Measurements from ENCODE around the gene AP3D1.

Gene AP3D1

DNA sequence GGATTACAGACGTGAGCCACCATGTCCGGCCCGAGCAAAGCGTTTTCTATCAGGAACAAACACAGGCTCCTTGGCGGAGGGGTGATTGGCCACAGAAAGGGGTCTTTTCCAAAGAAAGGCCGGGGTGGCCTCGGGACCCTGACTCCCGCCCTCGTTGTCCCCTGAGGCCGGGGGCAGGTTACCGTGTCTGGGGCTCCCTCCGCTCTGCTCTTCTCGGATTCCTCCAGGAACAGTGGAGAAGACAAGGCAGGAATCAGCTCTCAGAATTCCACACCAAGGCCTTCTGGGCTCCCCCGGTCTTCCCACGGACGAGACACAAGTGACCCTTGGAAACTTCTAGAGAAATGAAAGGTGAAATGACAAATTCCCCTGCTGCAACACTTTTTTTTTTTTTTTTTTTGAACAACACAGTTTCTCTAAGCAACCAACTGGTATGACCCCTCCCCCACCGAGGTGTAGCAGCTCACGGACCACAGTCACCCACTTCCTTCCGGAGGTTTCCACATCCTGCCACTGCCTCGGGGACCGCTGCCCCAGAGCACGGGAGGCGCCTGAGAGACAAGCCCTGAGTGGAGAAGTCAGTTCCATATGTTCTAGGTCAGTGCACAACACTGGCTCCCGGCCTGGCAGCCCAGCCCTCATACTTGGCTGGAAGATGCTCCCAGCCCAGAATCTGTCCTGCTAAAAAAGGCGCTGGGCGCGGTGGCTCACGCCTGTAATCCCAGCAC is 66.2 kb downstream of the AP3D1 start:
- peak; percentile 87 for DNase-seq (ENCODE audit: low spot score)
- TF ChIP-seq, protein P1, sequence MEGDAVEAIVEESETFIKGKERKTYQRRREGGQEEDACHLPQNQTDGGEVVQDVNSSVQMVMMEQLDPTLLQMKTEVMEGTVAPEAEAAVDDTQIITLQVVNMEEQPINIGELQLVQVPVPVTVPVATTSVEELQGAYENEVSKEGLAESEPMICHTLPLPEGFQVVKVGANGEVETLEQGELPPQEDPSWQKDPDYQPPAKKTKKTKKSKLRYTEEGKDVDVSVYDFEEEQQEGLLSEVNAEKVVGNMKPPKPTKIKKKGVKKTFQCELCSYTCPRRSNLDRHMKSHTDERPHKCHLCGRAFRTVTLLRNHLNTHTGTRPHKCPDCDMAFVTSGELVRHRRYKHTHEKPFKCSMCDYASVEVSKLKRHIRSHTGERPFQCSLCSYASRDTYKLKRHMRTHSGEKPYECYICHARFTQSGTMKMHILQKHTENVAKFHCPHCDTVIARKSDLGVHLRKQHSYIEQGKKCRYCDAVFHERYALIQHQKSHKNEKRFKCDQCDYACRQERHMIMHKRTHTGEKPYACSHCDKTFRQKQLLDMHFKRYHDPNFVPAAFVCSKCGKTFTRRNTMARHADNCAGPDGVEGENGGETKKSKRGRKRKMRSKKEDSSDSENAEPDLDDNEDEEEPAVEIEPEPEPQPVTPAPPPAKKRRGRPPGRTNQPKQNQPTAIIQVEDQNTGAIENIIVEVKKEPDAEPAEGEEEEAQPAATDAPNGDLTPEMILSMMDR (IDR thresholded peaks at IDR 0.05; ENCODE audit: extremely low read depth, missing control alignments): no peak

DNA sequence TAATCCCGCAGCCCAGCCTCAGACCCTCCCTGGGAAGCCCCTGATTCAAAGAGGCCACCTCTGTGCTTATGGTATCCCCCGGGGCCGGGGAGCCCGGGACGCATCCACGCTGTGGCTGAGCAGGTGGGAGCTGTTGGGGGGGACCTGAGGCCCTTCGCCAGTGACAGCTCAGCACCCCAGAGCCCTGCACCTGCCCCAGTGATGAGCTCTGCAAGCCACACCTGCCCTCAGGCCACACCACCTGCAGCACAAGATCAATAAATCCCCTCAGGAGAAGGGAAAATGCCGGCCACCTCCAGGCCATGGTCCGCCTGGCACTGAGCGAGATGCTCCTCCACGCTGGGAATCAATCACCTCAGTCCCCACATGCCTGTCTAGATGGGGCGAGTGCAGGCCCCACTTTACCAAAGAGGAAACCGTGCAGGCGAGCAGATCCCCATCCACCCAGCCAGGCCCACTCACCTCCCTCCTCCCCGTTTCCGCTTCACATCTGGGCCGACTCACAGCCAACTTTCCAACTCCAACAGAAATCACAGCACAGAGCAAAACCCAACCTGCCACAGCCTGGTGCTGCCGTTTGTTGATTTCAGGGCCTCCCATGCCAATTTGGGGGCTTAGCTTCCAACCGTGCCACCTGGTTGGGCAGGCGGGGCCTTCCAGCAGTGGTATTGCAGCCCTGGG is 68.1 kb downstream of the AP3D1 start:
- TF ChIP-seq, protein P1 (IDR thresholded peaks at IDR 0.05; ENCODE audit: extremely low read depth, missing control alignments): no peak
- peak; percentile 67 for DNase-seq (ENCODE audit: low spot score)

DNA sequence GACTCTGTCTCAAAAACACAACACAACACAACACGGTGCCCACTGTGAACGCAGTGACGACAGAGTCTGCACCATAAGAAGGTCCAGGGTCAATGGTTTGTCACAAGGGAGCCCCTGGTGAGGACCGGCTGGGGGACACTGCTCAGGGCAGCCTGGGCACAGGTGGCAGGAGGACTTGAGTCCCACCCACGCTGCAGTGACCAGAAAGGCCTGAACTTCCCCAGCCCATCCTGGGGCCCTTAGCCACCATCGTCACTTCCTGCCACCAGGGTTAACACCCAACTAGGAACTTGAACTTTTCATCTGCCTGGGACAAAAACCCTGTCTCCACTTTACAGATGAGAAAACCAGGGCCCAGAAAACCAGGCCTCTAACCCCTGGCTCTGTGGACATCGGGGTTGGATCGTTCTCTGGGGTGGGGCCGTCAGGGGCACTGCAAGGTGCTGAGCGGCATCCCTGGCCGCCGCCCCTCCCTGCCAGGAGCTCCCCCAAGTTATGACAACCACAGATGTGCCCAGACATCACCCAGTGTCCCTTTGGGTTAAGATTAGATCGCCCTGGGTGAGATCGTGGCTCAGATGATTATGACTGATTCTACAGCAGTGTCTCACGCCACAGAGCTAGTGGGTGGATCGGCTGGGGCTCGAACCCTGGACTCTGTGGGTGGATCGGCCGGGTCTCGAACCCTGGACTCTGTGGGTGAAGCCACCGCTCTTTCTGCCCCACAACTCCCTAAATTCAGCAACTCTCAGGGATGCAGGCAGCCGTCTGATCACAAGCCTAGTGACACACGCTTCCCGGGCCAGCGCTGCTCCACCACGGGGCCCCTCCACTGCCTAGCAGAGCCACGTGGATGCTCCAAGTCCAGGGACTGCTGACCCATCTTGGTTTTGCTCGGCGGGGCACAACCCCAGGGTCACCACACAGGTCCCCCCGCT is 69.2 kb downstream of the AP3D1 start:
- TF ChIP-seq, protein P1 (IDR thresholded peaks at IDR 0.05; ENCODE audit: extremely low read depth, missing control alignments): no peak
- peak; percentile 69 for DNase-seq (ENCODE audit: low spot score)

DNA sequence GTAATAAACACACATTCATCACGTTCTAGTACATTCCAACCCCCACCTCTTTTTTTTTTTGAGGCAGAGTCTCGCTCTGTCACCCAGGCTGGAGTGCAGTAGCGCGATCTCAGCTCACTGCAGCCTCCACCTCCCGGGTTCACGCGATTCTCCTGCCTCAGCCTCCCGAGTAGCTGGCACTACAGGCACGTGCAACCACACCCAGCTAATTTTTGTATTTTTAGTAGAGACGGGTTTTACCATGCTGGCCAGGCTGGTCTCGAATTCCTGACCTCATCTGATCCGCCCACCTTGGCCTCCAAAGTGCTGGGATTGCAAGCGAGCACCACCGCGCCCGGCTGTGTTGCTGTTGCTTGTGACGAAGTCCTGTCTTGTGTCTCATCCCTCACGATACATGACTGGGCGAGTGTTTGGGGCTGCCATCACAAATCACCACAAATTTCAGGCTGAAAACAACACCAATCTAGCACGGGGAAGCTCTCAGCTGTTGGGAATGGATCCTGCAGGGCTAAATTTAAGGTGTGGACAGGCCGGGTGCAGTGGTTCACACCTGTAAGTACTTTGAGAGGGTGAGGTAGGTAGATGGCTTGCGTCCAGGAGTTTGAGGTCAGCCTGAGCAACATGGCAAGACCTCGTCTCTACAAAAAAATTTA is 70.9 kb downstream of the AP3D1 start:
- no peak for DNase-seq (ENCODE audit: low spot score)

DNA sequence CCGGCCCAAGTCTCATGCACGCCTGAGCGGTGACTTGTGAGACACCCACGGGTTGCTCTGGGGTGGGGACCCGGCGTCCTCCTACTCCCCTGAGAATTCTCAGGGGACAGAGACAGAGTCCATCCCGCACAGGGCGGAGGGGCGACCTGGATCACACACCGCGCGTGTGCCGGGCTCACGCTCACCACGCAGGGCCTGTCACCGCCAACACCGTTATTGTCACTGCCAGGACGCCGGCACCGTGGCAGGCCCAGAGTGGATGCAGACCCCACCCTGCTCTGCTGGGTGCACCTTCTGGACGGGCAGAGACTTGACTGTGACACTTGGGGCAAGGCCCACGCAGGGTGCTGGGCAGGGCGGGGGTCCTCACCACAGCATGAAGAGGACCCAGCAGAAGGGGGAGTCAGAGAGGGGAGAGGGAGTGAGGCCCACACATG is 71.5 kb downstream of the AP3D1 start:
- TF ChIP-seq, protein P1 (IDR thresholded peaks at IDR 0.05; ENCODE audit: extremely low read depth, missing control alignments): no peak
- DNase-seq (ENCODE audit: low spot score): no peak

More for the DNA sequence above, 70.9 kb downstream of the AP3D1 start:
- TF ChIP-seq, protein P1 (IDR thresholded peaks at IDR 0.05; ENCODE audit: extremely low read depth, missing control alignments): no peak

DNA sequence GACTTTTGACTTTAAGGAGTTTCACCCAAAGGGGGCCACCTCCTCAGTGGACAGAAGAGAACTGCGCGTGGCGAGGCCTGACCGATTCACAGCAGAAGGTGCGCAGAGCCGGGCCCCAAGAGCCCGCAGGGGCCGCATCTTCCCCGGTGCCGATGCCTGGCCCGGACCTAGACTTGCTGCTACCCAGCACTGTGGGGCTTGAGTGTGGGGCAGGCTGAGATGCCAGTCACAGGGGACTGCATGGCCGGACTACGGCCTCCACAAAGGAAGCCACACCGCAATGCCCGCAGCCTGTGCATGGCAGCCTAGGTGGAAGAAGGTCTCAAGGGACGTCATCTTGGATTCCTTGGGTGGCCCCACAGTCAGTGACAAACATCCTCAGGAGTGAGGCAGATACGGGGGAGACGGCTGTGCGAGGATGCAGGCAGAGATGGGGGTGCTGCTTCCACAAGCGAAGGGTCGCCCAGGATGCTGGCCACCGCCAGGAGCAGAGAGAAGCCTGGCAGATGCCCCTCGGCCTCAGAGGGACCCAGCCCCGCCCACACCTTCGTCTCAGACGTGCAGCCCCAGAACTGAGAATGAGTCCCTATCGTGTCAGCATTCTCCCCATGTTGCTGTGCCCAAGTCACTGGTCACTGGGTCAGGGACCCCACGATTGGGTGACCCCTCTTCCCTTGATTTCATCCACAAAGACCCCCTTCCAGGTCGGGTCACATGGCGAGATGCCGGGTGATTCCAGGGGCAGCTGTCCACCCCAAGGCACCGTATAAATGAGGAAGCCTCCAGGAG is 72.1 kb downstream of the AP3D1 start:
- TF ChIP-seq, protein P1 (IDR thresholded peaks at IDR 0.05; ENCODE audit: extremely low read depth, missing control alignments): no peak
- no peak for DNase-seq (ENCODE audit: low spot score)
